Measurements from ENCODE around the gene GSTCD. TPM values are rescaled to one million over a fixed set of nuclear protein-coding genes. Genes with fewer than 3 reads are reported as not detected.
A peak's percentile ranks its signal among the peaks of the same experiment; 100 is the strongest.
"Not testable (repeated sequence)": the region's sequence is repeated elsewhere in the genome, so short reads cannot be mapped to it uniquely, and the experiment has no call there.

Gene GSTCD
- total RNA-seq, 2 donors from 2014 or later, result 24.7 to 30.6 TPM

- H3K9ac ChIP-seq (ENCODE audit: extremely low read depth, low read length, poor library complexity, severe bottlenecking), result no peak overlapping the region
- no peaks in the 10 kb centered on the region for H3K4me1 Mint-ChIP-seq
- H3K36me3 Mint-ChIP-seq (ENCODE audit: low read depth), result peaks cover 19% of the 10 kb centered on the region
- H3K4me1 ChIP-seq (ENCODE audit: control insufficient read depth, insufficient read depth, low read length), result no peaks in the 10 kb centered on the region
- no peak for TF ChIP-seq CTCF (conservative IDR thresholded peaks at IDR 0.05)
- no peaks in the 10 kb centered on the region for H3K27me3 ChIP-seq (ENCODE audit: control insufficient read depth, insufficient read depth, low read length, poor library complexity, severe bottlenecking)
- no peak overlapping the region for H3K4me3 Mint-ChIP-seq
- peaks cover 3% of the 10 kb centered on the region for H3K36me3 ChIP-seq (ENCODE audit: control insufficient read depth, insufficient read depth, low read length)
- H3K27ac Mint-ChIP-seq, result peak overlapping the region; percentile 49
- WGBS, 2 experiments (ENCODE audit: insufficient coverage in 1 of 2, insufficient read length in 1 of 2), result 96% methylated on average over 5 to 6 of the region's 6 CpGs
- no peak overlapping the region for H3K4me3 ChIP-seq (ENCODE audit: low read length)
- no peak overlapping the region for H3K27ac ChIP-seq (ENCODE audit: low read depth, low read length)
- peaks cover 5% of the 10 kb centered on the region for H3K9me3 ChIP-seq (ENCODE audit: control insufficient read depth, low read length)
- no peaks in the 10 kb centered on the region for H3K27me3 Mint-ChIP-seq (ENCODE audit: insufficient read depth)
- DNase-seq, result peak; percentile 61
- H3K9me3 Mint-ChIP-seq, result peaks cover 10% of the 10 kb centered on the region
These were observed 57.3 kb downstream of the GSTCD start for GRCh38 chr4:105765690-105766407.

- Histone ChIP-seq H3K4me1 (ENCODE audit: control insufficient read depth, insufficient read depth, low read length) (no peaks in the 10 kb centered on the region), H3K9me3 (ENCODE audit: control insufficient read depth, low read length) (peaks cover 7% of the 10 kb centered on the region), H3K36me3 (ENCODE audit: control insufficient read depth, insufficient read depth, low read length) (peaks cover 3% of the 10 kb centered on the region), H3K4me3 (ENCODE audit: low read length) (no peak overlapping the region), H3K27ac (ENCODE audit: low read depth, low read length) (no peak overlapping the region), H3K9ac (ENCODE audit: extremely low read depth, low read length, poor library complexity, severe bottlenecking) (no peak overlapping the region), H3K27me3 (ENCODE audit: control insufficient read depth, insufficient read depth, low read length, poor library complexity, severe bottlenecking) (no peaks in the 10 kb centered on the region)
- 100% methylated on average over 1 of the region's 2 CpGs; no CpG with 5 or more reads in 1 of the 2 experiments for WGBS, 2 experiments (ENCODE audit: insufficient coverage in 1 of 2, insufficient read length in 1 of 2)
- Mint-ChIP-seq H3K4me3 (no peak overlapping the region), H3K9me3 (peaks cover 20% of the 10 kb centered on the region), H3K4me1 (peaks cover 6% of the 10 kb centered on the region), H3K36me3 (ENCODE audit: low read depth) (peaks cover 31% of the 10 kb centered on the region), H3K27me3 (ENCODE audit: insufficient read depth) (no peaks in the 10 kb centered on the region), H3K27ac (no peak overlapping the region)
- no peak for TF ChIP-seq CTCF (conservative IDR thresholded peaks at IDR 0.05)
- DNase-seq, result no peak
These were observed 59.0 kb downstream of the GSTCD start for GRCh38 chr4:105767579-105767978.

- not testable (repeated sequence) for H3K27me3 Mint-ChIP-seq (ENCODE audit: insufficient read depth); H3K4me1 Mint-ChIP-seq; H3K9me3 ChIP-seq (ENCODE audit: control insufficient read depth, low read length); H3K4me3 ChIP-seq (ENCODE audit: low read length); H3K4me3 Mint-ChIP-seq; H3K36me3 ChIP-seq (ENCODE audit: control insufficient read depth, insufficient read depth, low read length); H3K27me3 ChIP-seq (ENCODE audit: control insufficient read depth, insufficient read depth, low read length, poor library complexity, severe bottlenecking); H3K27ac ChIP-seq (ENCODE audit: low read depth, low read length); H3K27ac Mint-ChIP-seq; H3K4me1 ChIP-seq (ENCODE audit: control insufficient read depth, insufficient read depth, low read length); H3K9ac ChIP-seq (ENCODE audit: extremely low read depth, low read length, poor library complexity, severe bottlenecking); DNase-seq
- Mint-ChIP-seq H3K9me3 (peaks cover 31% of the 10 kb centered on the region), H3K36me3 (ENCODE audit: low read depth) (peaks cover 30% of the 10 kb centered on the region)
These were observed 61.9 kb downstream of the GSTCD start for GRCh38 chr4:105770524-105770923.

GRCh38 chr4:105772065-105772464 is 63.5 kb downstream of the GSTCD start:
- DNase-seq; H3K4me1 Mint-ChIP-seq; H3K27me3 ChIP-seq (ENCODE audit: control insufficient read depth, insufficient read depth, low read length, poor library complexity, severe bottlenecking); H3K9me3 ChIP-seq (ENCODE audit: control insufficient read depth, low read length); H3K27me3 Mint-ChIP-seq (ENCODE audit: insufficient read depth); H3K27ac ChIP-seq (ENCODE audit: low read depth, low read length); H3K4me3 Mint-ChIP-seq; H3K36me3 ChIP-seq (ENCODE audit: control insufficient read depth, insufficient read depth, low read length); H3K4me3 ChIP-seq (ENCODE audit: low read length); H3K27ac Mint-ChIP-seq; H3K4me1 ChIP-seq (ENCODE audit: control insufficient read depth, insufficient read depth, low read length); H3K9ac ChIP-seq (ENCODE audit: extremely low read depth, low read length, poor library complexity, severe bottlenecking): not testable (repeated sequence)
- Mint-ChIP-seq H3K9me3 (peaks cover 31% of the 10 kb centered on the region), H3K36me3 (ENCODE audit: low read depth) (peaks cover 26% of the 10 kb centered on the region)

- 93 to 94% methylated on average over 7 to 9 of the region's 9 CpGs for WGBS, 2 experiments (ENCODE audit: insufficient coverage in 1 of 2, insufficient read length in 1 of 2)
- H3K9ac ChIP-seq (ENCODE audit: extremely low read depth, low read length, poor library complexity, severe bottlenecking); H3K27me3 ChIP-seq (ENCODE audit: control insufficient read depth, insufficient read depth, low read length, poor library complexity, severe bottlenecking); H3K4me1 Mint-ChIP-seq; DNase-seq; H3K4me1 ChIP-seq (ENCODE audit: control insufficient read depth, insufficient read depth, low read length); H3K9me3 ChIP-seq (ENCODE audit: control insufficient read depth, low read length); H3K36me3 ChIP-seq (ENCODE audit: control insufficient read depth, insufficient read depth, low read length); H3K27ac Mint-ChIP-seq; H3K27me3 Mint-ChIP-seq (ENCODE audit: insufficient read depth); H3K27ac ChIP-seq (ENCODE audit: low read depth, low read length); H3K4me3 Mint-ChIP-seq; H3K4me3 ChIP-seq (ENCODE audit: low read length): not testable (repeated sequence)
- H3K36me3 Mint-ChIP-seq (ENCODE audit: low read depth), result peaks cover 16% of the 10 kb centered on the region
- peaks cover 20% of the 10 kb centered on the region for H3K9me3 Mint-ChIP-seq
These were observed 67.3 kb downstream of the GSTCD start for GRCh38 chr4:105775760-105776415.
